GM18870 (cell line): Measurements from ENCODE around the gene UBE2R2.
"Not testable (repeated sequence)": the region's sequence is repeated elsewhere in the genome, so short reads cannot be mapped to it uniquely, and the experiment has no call there.

Experiments
- ATAC-seq: cut with Tn5 transposase; IDR thresholded peaks from one replicate; pipeline ENCODE4 v1.9.1; 2021; ENCODE audit warnings: moderate library complexity; ENCODE audit not compliant: unreplicated experiment

Gene UBE2R2

GRCh38 chr9:33837138-33837537 is 20.2 kb downstream of the UBE2R2 start:
- ATAC-seq, result no peak

- no peak for ATAC-seq
Measured at GRCh38 chr9:33840381-33840780, 23.4 kb downstream of the UBE2R2 start.

GRCh38 chr9:33843312-33843961 is 26.5 kb downstream of the UBE2R2 start:
- ATAC-seq, result no peak

- no peak for ATAC-seq
Measured at GRCh38 chr9:33846231-33846630, 29.3 kb downstream of the UBE2R2 start.

- not testable (repeated sequence) for ATAC-seq
Measured at GRCh38 chr9:33847894-33848205, 30.9 kb downstream of the UBE2R2 start.

- ATAC-seq, result no peak
Measured at GRCh38 chr9:33850267-33850629, 33.3 kb downstream of the UBE2R2 start.

GRCh38 chr9:33850677-33851076 is 33.7 kb downstream of the UBE2R2 start:
- no peak for ATAC-seq

- ATAC-seq, result no peak
Measured at GRCh38 chr9:33851301-33851700, 34.3 kb downstream of the UBE2R2 start.

- no peak for ATAC-seq
Measured at GRCh38 chr9:33852216-33852826, 35.4 kb downstream of the UBE2R2 start.

GRCh38 chr9:33856247-33856646 is 39.3 kb downstream of the UBE2R2 start:
- ATAC-seq, result no peak

GRCh38 chr9:33858423-33858822 is 41.5 kb downstream of the UBE2R2 start:
- ATAC-seq, result no peak

- ATAC-seq, result no peak
Measured at GRCh38 chr9:33860200-33860871, 43.4 kb downstream of the UBE2R2 start.

- no peak for ATAC-seq
Measured at GRCh38 chr9:33861917-33862453, 45.0 kb downstream of the UBE2R2 start.

GRCh38 chr9:33863027-33863426 is 46.1 kb downstream of the UBE2R2 start:
- not testable (repeated sequence) for ATAC-seq

- ATAC-seq, result no peak
Measured at GRCh38 chr9:33867747-33868439, 50.9 kb downstream of the UBE2R2 start.

- ATAC-seq, result no peak
Measured at GRCh38 chr9:33868440-33868973, 51.5 kb downstream of the UBE2R2 start.

- not testable (repeated sequence) for ATAC-seq
Measured at GRCh38 chr9:33869243-33869642, 52.3 kb downstream of the UBE2R2 start.

- no peak for ATAC-seq
Measured at GRCh38 chr9:33877727-33878489, 60.9 kb downstream of the UBE2R2 start.

GRCh38 chr9:33878691-33879366 is 61.9 kb downstream of the UBE2R2 start:
- ATAC-seq, result no peak
